ENCODE data around the gene FLT1.

DNA sequence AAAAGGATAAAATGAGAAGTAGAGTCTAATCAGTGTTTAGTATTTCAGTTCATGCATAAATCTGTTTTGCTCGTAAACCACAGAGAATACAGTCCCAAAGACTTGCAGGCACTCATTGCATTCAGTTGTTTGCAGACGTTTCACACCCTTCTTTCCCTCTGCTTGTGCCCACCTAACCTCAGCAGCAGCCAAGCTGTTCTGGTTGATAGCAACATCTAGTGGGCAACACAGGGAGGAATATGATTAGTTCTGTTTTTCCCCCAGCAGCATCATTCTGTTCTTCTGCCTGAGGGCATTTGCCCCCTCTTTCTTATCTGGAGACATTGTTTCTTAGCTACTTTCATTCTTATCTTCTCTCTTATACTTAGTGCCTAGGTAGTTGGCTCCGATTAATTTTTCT, 221.0 kb downstream of the FLT1 start:
- TF ChIP-seq CTCF (conservative IDR thresholded peaks at IDR 0.05 in 1 of 2, IDR thresholded peaks at IDR 0.05 in 1 of 2; ENCODE audit: extremely low read depth in 1 of 2, insufficient read depth in 1 of 2, low read depth in 1 of 2, low read length in 2 of 2) (no peak), EZH2 (IDR thresholded peaks at IDR 0.05; ENCODE audit: borderline replicate concordance, low read length) (no peak)

Measured in mammary epithelial cell (primary cell).